Omental fat pad (tissue), 4 donors: ENCODE measurements around the gene NTRK2. TPM values are rescaled to one million over a fixed set of nuclear protein-coding genes. Genes with fewer than 3 reads are reported as not detected.

Experiments
- ATAC-seq: fragments of 150-250 bp; one replicate; pipeline ENCODE4 v1.9.1; 2016; ENCODE audit warnings: mild to moderate bottlenecking, moderate library complexity; ENCODE audit not compliant: low FRiP score
- DNase-seq: peaks from one replicate; pipeline ENCODE4 v3.0.0-alpha.2; 2019; ENCODE audit warnings: low spot score
- CTCF ChIP-seq, 3 donors: fragments of 450-650 bp; IDR thresholded peaks; one replicate each; pipeline ENCODE4 v1.5.1; 2016 to 2017; ENCODE audit warnings: antibody characterized with exemption in 3 of 3, mild to moderate bottlenecking in 3 of 3, moderate library complexity in 2 of 3
- total RNA-seq, 4 donors: library from RNA; depleted of rRNA; stranded (reverse); fragments of >200 nt; gene quantifications; one replicate each; pipeline ENCODE4 v1.1.0, GENCODE V29; 2016

NTRK2 gene
- total RNA-seq, 4 donors from 2014 or later = 13.9 to 20.2 (median 16.1) TPM

GRCh38 chr9:84975926-84976325 is 306.4 kb downstream of the NTRK2 start:
- DNase-seq (no peak), ATAC-seq (no peak)
- no peak for TF ChIP-seq CTCF (IDR thresholded peaks at IDR 0.05)

- no peak for TF ChIP-seq CTCF (IDR thresholded peaks at IDR 0.05)
- DNase-seq (no peak), ATAC-seq (no peak)
These were observed 309.1 kb downstream of the NTRK2 start for GRCh38 chr9:84978661-84979060.

GRCh38 chr9:84983749-84984148 is 314.2 kb downstream of the NTRK2 start:
- DNase-seq (no peak), ATAC-seq (no peak)
- TF ChIP-seq CTCF (IDR thresholded peaks at IDR 0.05) = no peak

GRCh38 chr9:84988621-84989020 is 319.1 kb downstream of the NTRK2 start:
- ATAC-seq (no peak), DNase-seq (no peak)
- no peak for TF ChIP-seq CTCF (IDR thresholded peaks at IDR 0.05)

GRCh38 chr9:84990416-84990815 is 320.9 kb downstream of the NTRK2 start:
- DNase-seq = no peak
- ATAC-seq = no peak
- TF ChIP-seq CTCF (IDR thresholded peaks at IDR 0.05) = no peak

GRCh38 chr9:84990850-84991513 is 321.5 kb downstream of the NTRK2 start:
- DNase-seq (no peak), ATAC-seq (no peak)
- TF ChIP-seq CTCF (IDR thresholded peaks at IDR 0.05) = no peak

GRCh38 chr9:84991514-84991870 is 322.0 kb downstream of the NTRK2 start:
- no peak for DNase-seq
- TF ChIP-seq CTCF (IDR thresholded peaks at IDR 0.05) = no peak
- ATAC-seq = no peak
